GM12878 (cell line): ENCODE measurements around the gene TOX2. TPM values are rescaled to one million over a fixed set of nuclear protein-coding genes. Genes with fewer than 3 reads are reported as not detected.

Experiments used
- ATAC-seq: fragments of 200-7000 bp; cut with Tn5 transposase; 3 replicates; pipeline ENCODE4 v1.9.1; 2020; ENCODE audit warnings: mild to moderate bottlenecking, moderate library complexity
- BruUV-seq: library from RNA; stranded (reverse); fragments of 400-500 nt; replicated peaks from 2 replicates; lab custom pipeline; 2021; lab: Mats Ljungman, UMichigan
- CTCF ChIA-PET: fragments of 300-600 bp; sonication (Branson Sonifier 250); formaldehyde crosslinking; extraction: SDS; loops from one replicate; lab custom pipeline; 2021; ENCODE audit warnings: inconsistent platforms; lab: Yijun Ruan, JAX
- POLR2A ChIA-PET: fragments of 350-600 bp; formaldehyde crosslinking; extraction: SDS; loops from one replicate; lab custom pipeline; 2021; ENCODE audit warnings: inconsistent platforms; lab: Charles Lee
- RAD21 ChIA-PET: fragments of 300-600 bp; sonication (Branson Sonifier 250); formaldehyde crosslinking; loops from one replicate; lab custom pipeline; 2023; ENCODE audit warnings: antibody characterized with exemption; ENCODE audit not compliant: unreplicated experiment; lab: Charles Lee
- SMC1A ChIA-PET: fragments of 300-600 bp; sonication (Branson Sonifier 250); formaldehyde crosslinking; loops from one replicate; lab custom pipeline; 2023; ENCODE audit not compliant: unreplicated experiment, uncharacterized antibody; lab: Charles Lee
- DNase-seq: peaks from one replicate; pipeline ENCODE4 v3.0.0-alpha.2; 2011; ENCODE audit warnings: low read depth, low spot score
- FAIRE-seq: peaks from 3 replicates; lab custom pipeline; 2011; peaks lifted over from hg19 to GRCh38; lab: Jason Lieb, UNC
- H2AFZ ChIP-seq: 2 replicates; pipeline ENCODE4 v1.6.0; 2011; ENCODE audit warnings: low read depth, low read length, control low read depth; ENCODE audit not compliant: control insufficient read depth
- H3K27ac ChIP-seq: 2 replicates; pipeline ENCODE4 v1.5.1; 2011; ENCODE audit warnings: control low read depth; ENCODE audit not compliant: control insufficient read depth, insufficient read depth
- H3K27me3 ChIP-seq, 2 experiments: replicated peaks in 1 of 2; 2 replicates each; pipeline versions ENCODE4 v1.6.0 to v1.6.1; 2011; ENCODE audit warnings: low read length in 1 of 2; ENCODE audit not compliant: control insufficient read depth in 2 of 2, insufficient read depth in 2 of 2
- H3K36me3 ChIP-seq, 2 experiments: 2 replicates each; pipeline ENCODE4 v1.5.1; 2011; ENCODE audit warnings: low read length in 1 of 2; ENCODE audit not compliant: control insufficient read depth in 2 of 2, insufficient read depth in 2 of 2
- H3K4me1 ChIP-seq: 2 replicates; pipeline ENCODE4 v1.6.1; 2011; ENCODE audit warnings: mild to moderate bottlenecking, low read length, moderate library complexity, mixed read lengths; ENCODE audit not compliant: control insufficient read depth, insufficient read depth
- H3K4me2 ChIP-seq: 2 replicates; pipeline ENCODE4 v1.6.0; 2011; ENCODE audit warnings: control low read depth; ENCODE audit not compliant: control insufficient read depth, insufficient read depth
- H3K4me3 ChIP-seq: fragments of 200-600 bp; sonication (generic); 2 replicates; pipeline ENCODE4 v1.5.1; 2016
- H3K79me2 ChIP-seq: 2 replicates; pipeline ENCODE4 v1.6.0; 2011; ENCODE audit warnings: low read length; ENCODE audit not compliant: control insufficient read depth, insufficient read depth
- H3K9ac ChIP-seq: 2 replicates; pipeline ENCODE4 v1.8.0; 2011; ENCODE audit warnings: low read length, control low read depth, mixed read lengths; ENCODE audit not compliant: control insufficient read depth, insufficient read depth
- H3K9me3 ChIP-seq: replicated peaks from 3 replicates; pipeline ENCODE4 v1.5.1; 2011; ENCODE audit warnings: mild to moderate bottlenecking, low read length; ENCODE audit not compliant: control insufficient read depth, insufficient read depth
- H4K20me1 ChIP-seq: 2 replicates; pipeline ENCODE4 v1.6.0; 2011; ENCODE audit not compliant: control insufficient read depth, insufficient read depth
- CUX1 ChIP-seq: IDR thresholded peaks from 2 replicates; pipeline ENCODE4 v1.6.1; 2012; ENCODE audit warnings: improper control_type of control experiment, low read depth, low read length; ENCODE audit not compliant: insufficient replicate concordance
- ETV6 ChIP-seq, 2 experiments: fragments of 450-650 bp in 1 of 2; IDR thresholded peaks in 1 of 2; conservative IDR thresholded peaks in 1 of 2; 2 replicates each; pipeline ENCODE4 v1.6.1; 2014; ENCODE audit warnings: antibody characterized with exemption in 1 of 2, borderline replicate concordance in 1 of 2, low read depth in 1 of 2, mild to moderate bottlenecking in 1 of 2, moderate library complexity in 1 of 2
- IKZF2 ChIP-seq, 2 experiments: fragments of 450-650 bp; IDR thresholded peaks; 2 replicates each; pipeline ENCODE4 v1.6.1; 2017; ENCODE audit warnings: mild to moderate bottlenecking in 2 of 2, moderate library complexity in 2 of 2
- REST ChIP-seq: IDR thresholded peaks from 2 replicates; pipeline ENCODE4 v1.6.1; 2012; ENCODE audit warnings: mild to moderate bottlenecking, low read depth, low read length
- SMAD1 ChIP-seq: fragments of 450-650 bp; IDR thresholded peaks from 2 replicates; pipeline ENCODE4 v1.6.1; 2018; ENCODE audit warnings: mild to moderate bottlenecking, low read depth; ENCODE audit not compliant: partially characterized antibody
- TCF7 ChIP-seq: IDR thresholded peaks from 2 replicates; pipeline ENCODE4 v1.6.1; 2014; ENCODE audit warnings: antibody characterized with exemption, borderline replicate concordance
- ZNF24 ChIP-seq: fragments of 450-650 bp; IDR thresholded peaks from 2 replicates; pipeline ENCODE4 v1.6.1; 2017; ENCODE audit warnings: antibody characterized with exemption, mild to moderate bottlenecking
- ZNF592 ChIP-seq: fragments of 450-650 bp; IDR thresholded peaks from 2 replicates; pipeline ENCODE4 v1.6.1; 2017; ENCODE audit warnings: mild to moderate bottlenecking, moderate library complexity
- WGBS: methylation state at CpG from one replicate; pipeline ENCODE4 v1.1.6; 2016; ENCODE audit warnings: low lambda C conversion rate; ENCODE audit not compliant: insufficient replicate concordance, insufficient coverage; ENCODE audit errors: missing lambda C conversion rate; 5-methylcytosine and 5-hydroxymethylcytosine counted together
- in situ Hi-C: fragments of 300-500 bp; cut with MboI; formaldehyde crosslinking; loops from 9 replicates; pipeline ENCODE4 v1.14.3; 2018; ENCODE audit warnings: mixed read lengths
- intact Hi-C: fragments of 100-400 bp; cut with micrococcal nuclease; formaldehyde crosslinking; loops from one replicate; pipeline ENCODE4 v1.14.2; 2022; ENCODE audit not compliant: unreplicated experiment
- polyA plus RNA-seq, 11 experiments: library from polyadenylated mRNA; depleted of rRNA in 4 of 11; unstranded in 6 of 11; stranded (reverse) in 5 of 11; fragments of >200 nt; fragmentation: Nextera tagmentation in 4 of 11; fragmentation: Illumina TruSeq in 1 of 11; extraction: Ambion mirVana in 4 of 11; extraction: Trizol in 1 of 11; gene quantifications; 1 replicate in 1 of 11; 2 replicates in 10 of 11; pipeline versions ENCODE4 v1.2.1 to v1.2.3, GENCODE V29; 2011 to 2016; ENCODE audit warnings: inconsistent platforms in 2 of 11, missing spikeins in 2 of 11, low read depth in 1 of 11
- total RNA-seq, 4 experiments: library from RNA; depleted of rRNA in 3 of 4; stranded (reverse); fragments of >200 nt in 3 of 4; fragmentation: Illumina TruSeq in 1 of 4; extraction: Trizol in 1 of 4; gene quantifications; 2 replicates each; pipeline versions ENCODE4 v1.2.1 to v1.2.3, GENCODE V29; 2013 to 2021

TOX2 gene
- total and polyA plus RNA-seq, 10 of the 15 experiments (the other 5 are each of a cell fraction or from before 2014, with no cell fraction given) = 2.6 to 40.5 (median 7.9) TPM

GRCh38 chr20:44019638-44020335, 105.1 kb downstream of the TOX2 start:
- peak overlapping the region; percentile 59 for H2AFZ ChIP-seq
- no peaks in the 10 kb centered on the region for H3K27me3 ChIP-seq
- H3K4me1 ChIP-seq = peaks cover 5% of the 10 kb centered on the region; the same call in 1 of the 2 replicates
- BruUV-seq = no TSS peak
- no peaks in the 10 kb centered on the region for H4K20me1 ChIP-seq
- peak; percentile 54 for FAIRE-seq
- ATAC-seq = no peak; the same call in 1 of the 3 replicates
- no peak overlapping the region for H3K9ac ChIP-seq
- ChIA-PET SMC1A (interaction anchor here (0.8 to 2.8 kb wide), 8 partner anchors 9 to 269 kb away, joined by 3 to 8 read pairs (median 4); no protein-coding TSS in a partner anchor), POLR2A (no interaction called here), RAD21 (interaction anchor here (1.1 to 1.7 kb wide), 2 partner anchors 19 to 50 kb away, joined by 3 read pairs; no protein-coding TSS in a partner anchor), CTCF (interaction anchor here (1.2 to 2.8 kb wide), 4 partner anchors 9 to 269 kb away, joined by 3 to 10 read pairs (median 6); no protein-coding TSS in a partner anchor)
- intact Hi-C loops = no loop called here
- H3K27ac ChIP-seq = no peak overlapping the region
- 52% methylated on average over 13 of the region's 13 CpGs for WGBS
- H3K4me2 ChIP-seq = 0 out of 2 replicates have a peak overlapping the region, but pooled peaks have one; percentile 27
- no peak for DNase-seq
- in situ Hi-C loops = no loop called here
- H3K4me3 ChIP-seq = no peak overlapping the region
- H3K79me2 ChIP-seq = no peaks in the 10 kb centered on the region
- no peaks in the 10 kb centered on the region; a peak in 1 of 4 replicates for H3K36me3 ChIP-seq
- no peaks in the 10 kb centered on the region for H3K9me3 ChIP-seq
- peak in 1 of 2 experiments; percentile 89; a peak in 2 of 4 replicates for TF ChIP-seq ETV6 (conservative IDR thresholded peaks at IDR 0.05 in 1 of 2, IDR thresholded peaks at IDR 0.05 in 1 of 2; ENCODE audit: borderline replicate concordance in 1 of 2, low read depth in 1 of 2)
- TF ChIP-seq ZNF592 = no peak
- no peak for TF ChIP-seq REST
- no peak for TF ChIP-seq ZNF24
- peak in 1 of 2 experiments; percentile 16; a peak in 1 of 4 replicates for TF ChIP-seq IKZF2 (IDR thresholded peaks at IDR 0.05)
- no peak for TF ChIP-seq SMAD1
- TF ChIP-seq CUX1 = no peak
- TF ChIP-seq TCF7 = no peak
